HepG2 (cell line): ENCODE measurements around the gene TMEM80. TPM values are rescaled to one million over a fixed set of nuclear protein-coding genes. Genes with fewer than 3 reads are reported as not detected.
A peak's percentile ranks its signal among the peaks of the same experiment; 100 is the strongest.

Experiments used
- BRD4 ChIP-seq: sonication (generic); formaldehyde crosslinking; IDR thresholded peaks from 2 replicates; pipeline ENCODE4 v1.4.0; 2020; ENCODE audit warnings: missing genetic modification reagents
- CREBL2 ChIP-seq: sonication (generic); formaldehyde crosslinking; IDR thresholded peaks from 2 replicates; pipeline ENCODE4 v1.8.1; 2023; ENCODE audit warnings: missing genetic modification reagents, mild to moderate bottlenecking, borderline replicate concordance
- HNF4A ChIP-seq: sonication (generic); formaldehyde crosslinking; IDR thresholded peaks from 2 replicates; pipeline ENCODE4 v1.4.0; 2020; ENCODE audit warnings: missing genetic modification reagents
- HNRNPLL ChIP-seq: fragments of 200-400 bp; formaldehyde crosslinking; IDR thresholded peaks from 2 replicates; pipeline ENCODE4 v1.6.1; 2017; ENCODE audit warnings: mild to moderate bottlenecking, low read depth, low read length; ENCODE audit not compliant: poor library complexity, severe bottlenecking
- HOXD1 ChIP-seq: sonication (generic); formaldehyde crosslinking; IDR thresholded peaks from 2 replicates; pipeline ENCODE4 v1.5.0; 2020; ENCODE audit warnings: missing genetic modification reagents
- ISL2 ChIP-seq: sonication (generic); formaldehyde crosslinking; IDR thresholded peaks from 2 replicates; pipeline ENCODE4 v1.5.0; 2020; ENCODE audit warnings: missing genetic modification reagents
- MAFK ChIP-seq, 2 experiments: IDR thresholded peaks in 1 of 2; conservative IDR thresholded peaks in 1 of 2; 2 replicates each; pipeline ENCODE4 v1.6.1; 2011; ENCODE audit warnings: improper control_type of control experiment in 2 of 2, low read length in 2 of 2
- MED8 ChIP-seq: sonication (generic); formaldehyde crosslinking; IDR thresholded peaks from 2 replicates; pipeline ENCODE4 v1.8.1; 2023; ENCODE audit warnings: mild to moderate bottlenecking, missing genetic modification reagents; ENCODE audit not compliant: insufficient replicate concordance
- MLX ChIP-seq: IDR thresholded peaks from 2 replicates; pipeline ENCODE4 v1.6.1; 2016
- NR2F6 ChIP-seq, 2 experiments: IDR thresholded peaks; 2 replicates each; pipeline ENCODE4 v1.6.1; 2016; ENCODE audit warnings: antibody characterized with exemption in 1 of 2, mild to moderate bottlenecking in 1 of 2
- PHF20 ChIP-seq: sonication (generic); formaldehyde crosslinking; IDR thresholded peaks from 2 replicates; pipeline ENCODE4 v1.5.0; 2020; ENCODE audit warnings: mild to moderate bottlenecking, missing genetic modification reagents
- PHF21A ChIP-seq: sonication (generic); formaldehyde crosslinking; IDR thresholded peaks from 2 replicates; pipeline ENCODE4 v1.5.0; 2020; ENCODE audit warnings: mild to moderate bottlenecking, missing genetic modification reagents
- SATB2 ChIP-seq: sonication (generic); formaldehyde crosslinking; IDR thresholded peaks from 2 replicates; pipeline ENCODE4 v1.5.0; 2020; ENCODE audit warnings: missing genetic modification reagents
- YEATS4 ChIP-seq: sonication (generic); formaldehyde crosslinking; IDR thresholded peaks from 2 replicates; pipeline ENCODE4 v1.4.0; 2020; ENCODE audit warnings: missing genetic modification reagents, borderline replicate concordance
- ZBTB2 ChIP-seq: sonication (generic); formaldehyde crosslinking; IDR thresholded peaks from 2 replicates; pipeline ENCODE4 v1.8.0; 2022; ENCODE audit warnings: low read depth, missing genetic modification reagents
- ZFP41 ChIP-seq: sonication (generic); formaldehyde crosslinking; IDR thresholded peaks from 2 replicates; pipeline ENCODE4 v1.4.0; 2020; ENCODE audit warnings: mild to moderate bottlenecking, missing genetic modification reagents, borderline replicate concordance
- ZNF10 ChIP-seq: sonication (generic); formaldehyde crosslinking; IDR thresholded peaks from 2 replicates; pipeline ENCODE4 v1.4.0; 2020; ENCODE audit warnings: mild to moderate bottlenecking, low read depth, missing genetic modification reagents, borderline replicate concordance
- ZNF275 ChIP-seq: sonication (generic); formaldehyde crosslinking; IDR thresholded peaks from 2 replicates; pipeline ENCODE4 v1.8.0; 2022; ENCODE audit warnings: missing genetic modification reagents, mild to moderate bottlenecking, inconsistent platforms, borderline replicate concordance
- ZNF34 ChIP-seq: sonication (generic); formaldehyde crosslinking; IDR thresholded peaks from 2 replicates; pipeline ENCODE4 v1.4.0; 2020; ENCODE audit warnings: mild to moderate bottlenecking, missing genetic modification reagents, borderline replicate concordance
- ZNF367 ChIP-seq: sonication (generic); formaldehyde crosslinking; IDR thresholded peaks from 2 replicates; pipeline ENCODE4 v1.4.0; 2020; ENCODE audit warnings: missing genetic modification reagents, borderline replicate concordance
- ZNF484 ChIP-seq: sonication (generic); formaldehyde crosslinking; IDR thresholded peaks from 2 replicates; pipeline ENCODE4 v1.5.1; 2020; ENCODE audit warnings: mild to moderate bottlenecking, low read depth, missing genetic modification reagents, borderline replicate concordance
- ZNF503 ChIP-seq: sonication (generic); formaldehyde crosslinking; IDR thresholded peaks from 2 replicates; pipeline ENCODE4 v1.4.0; 2020; ENCODE audit warnings: missing genetic modification reagents
- ZNF589 ChIP-seq: sonication (generic); formaldehyde crosslinking; conservative IDR thresholded peaks from 2 replicates; pipeline ENCODE4 v1.8.0; 2022; ENCODE audit warnings: mild to moderate bottlenecking, moderate library complexity, missing genetic modification reagents
- polyA plus RNA-seq, 8 experiments: library from polyadenylated mRNA; depleted of rRNA in 3 of 8; stranded (reverse) in 7 of 8; unstranded in 1 of 8; fragments of >200 nt; fragmentation: Illumina TruSeq in 4 of 8; extraction: Trizol in 4 of 8; gene quantifications; 2 replicates each; pipeline versions ENCODE4 v1.2.1 to v1.2.3, GENCODE V29; 2011 to 2016; ENCODE audit warnings: low read depth in 4 of 8, missing spikeins in 1 of 8, mixed read lengths in 1 of 8; ENCODE audit not compliant: insufficient read depth in 1 of 8
- total RNA-seq, 5 experiments: library from RNA; depleted of rRNA; stranded (reverse); fragments of >200 nt; fragmentation: Illumina TruSeq; extraction: Trizol; gene quantifications; 2 replicates each; pipeline ENCODE4 v1.2.3, GENCODE V29; 2016; ENCODE audit warnings: low read depth in 1 of 5

TMEM80 gene
- total and polyA plus RNA-seq, 2 of the 13 experiments (the other 11 are each of a cell fraction or from before 2014, with no cell fraction given): 5.6 to 17.1 TPM

- TF ChIP-seq ZBTB2 (no peak), MED8 (CRISPR knock-in tag) (no peak), YEATS4 (CRISPR knock-in tag) (peak; percentile 66; the same call in 1 of the 2 replicates), PHF21A (CRISPR knock-in tag) (no peak; the same call in 1 of the 2 replicates), BRD4 (no peak), ZNF503 (no peak; the same call in 1 of the 2 replicates), NR2F6 (IDR thresholded peaks at IDR 0.05) (no peak), NR2F6 (CRISPR knock-in tag; IDR thresholded peaks at IDR 0.05) (no peak), ZNF484 (CRISPR knock-in tag) (peak; percentile 84; the same call in 1 of the 2 replicates), SATB2 (CRISPR knock-in tag) (0 out of 2 replicates have a peak, but pooled peaks have one; percentile 70), MLX (CRISPR knock-in tag) (no peak), ZNF589 (CRISPR knock-in tag) (no peak), ZNF275 (CRISPR knock-in tag) (no peak), MAFK (conservative IDR thresholded peaks at IDR 0.05 in 1 of 2, IDR thresholded peaks at IDR 0.05 in 1 of 2; ENCODE audit: low read length in 2 of 2) (peak; percentile 87 to 90), HNF4A (0 out of 2 replicates have a peak, but pooled peaks have one; percentile 3), ZNF34 (peak; percentile 38; the same call in 1 of the 2 replicates), PHF20 (CRISPR knock-in tag) (no peak), ISL2 (CRISPR knock-in tag) (0 out of 2 replicates have a peak, but pooled peaks have one; percentile 4), HOXD1 (CRISPR knock-in tag) (0 out of 2 replicates have a peak, but pooled peaks have one; percentile 13), ZFP41 (CRISPR knock-in tag) (no peak), CREBL2 (CRISPR knock-in tag) (no peak), ZNF367 (CRISPR knock-in tag) (0 out of 2 replicates have a peak, but pooled peaks have one; percentile 44), HNRNPLL (no peak), ZNF10 (no peak)
- TF ChIP-seq, all 625 proteins: peak for 36
Measured at GRCh38 chr11:746289-747157, 50.9 kb downstream of the TMEM80 start (continued).
